Esophagus squamous epithelium (tissue), 5 donors: ENCODE results near the gene TUT4. TPM values are rescaled to one million over a fixed set of nuclear protein-coding genes. Genes with fewer than 3 reads are reported as not detected.

Experiments
- DNase-seq: peaks from one replicate; lab custom pipeline; 2025; lab: John Stamatoyannopoulos, UW
- H3K27ac ChIP-seq, 4 donors: fragments of 200-600 bp; sonication (generic); one replicate each; pipeline ENCODE4 v1.5.1; 2016 to 2019; ENCODE audit warnings: mild to moderate bottlenecking in 1 of 4
- H3K27me3 ChIP-seq, 4 donors: fragments of 200-600 bp; sonication (generic); 1 replicate in 3 of 4; 2 replicates in 1 of 4; pipeline versions ENCODE4 v1.5.1 to v1.6.0; 2017 to 2021; ENCODE audit warnings: antibody characterized with exemption in 1 of 4
- H3K36me3 ChIP-seq, 3 donors: fragments of 200-600 bp; sonication (generic); one replicate each; pipeline ENCODE4 v1.5.1; 2016 to 2019
- H3K4me1 ChIP-seq, 3 donors: fragments of 200-600 bp; sonication (generic); one replicate each; pipeline ENCODE4 v1.5.1; 2017 to 2019
- H3K4me3 ChIP-seq, 4 donors: fragments of 200-600 bp; sonication (generic); 1 replicate in 3 of 4; 2 replicates in 1 of 4; pipeline ENCODE4 v1.5.1; 2016 to 2019; ENCODE audit warnings: mild to moderate bottlenecking in 2 of 4, moderate library complexity in 1 of 4
- H3K9me3 ChIP-seq, 3 donors: fragments of 200-600 bp; sonication (generic); one replicate each; pipeline ENCODE4 v1.5.1; 2016 to 2019
- CTCF ChIP-seq, 6 experiments: fragments of 450-650 bp in 4 of 6; fragments of 200-600 bp in 2 of 6; sonication (generic) in 2 of 6; IDR thresholded peaks; one replicate each; pipeline ENCODE4 v1.5.1; 2016 to 2019; ENCODE audit warnings: antibody characterized with exemption in 6 of 6, mild to moderate bottlenecking in 4 of 6, moderate library complexity in 4 of 6
- POLR2A ChIP-seq, 4 donors: fragments of 450-650 bp; IDR thresholded peaks; one replicate each; pipeline ENCODE4 v1.6.1; 2017; ENCODE audit warnings: antibody characterized with exemption in 4 of 4, mild to moderate bottlenecking in 4 of 4, moderate library complexity in 3 of 4
- WGBS, 2 donors: methylation state at CpG; one replicate each; pipeline ENCODE4 v1.1.5; 2018; 5-methylcytosine and 5-hydroxymethylcytosine counted together
- intact Hi-C: fragments of 100-400 bp; cut with DNase I; formaldehyde crosslinking; loops from one replicate; pipeline ENCODE4 v1.15.0; 2022
- total RNA-seq, 4 donors: library from RNA; depleted of rRNA; stranded (reverse); fragments of >200 nt; gene quantifications; one replicate each; pipeline ENCODE4 v1.1.0, GENCODE V29; 2016
- donor health status: DM: yes; HTN: yes; CAD: no.

The TUT4 gene
- total RNA-seq, 4 donors from 2014 or later = 18.9 to 56.1 (median 26.8) TPM

GRCh38 chr1:52553362-52554266 is 722 bp upstream of the TUT4 start:
- no peaks in the 10 kb centered on the region for H3K36me3 ChIP-seq
- no peaks in the 10 kb centered on the region for H3K9me3 ChIP-seq
- no peaks in the 10 kb centered on the region for H3K27me3 ChIP-seq
- TF ChIP-seq POLR2A (IDR thresholded peaks at IDR 0.05) = peak in 2 of 4 donors; percentile 40 to 54
- TF ChIP-seq CTCF (IDR thresholded peaks at IDR 0.05) = no peak
- 14 to 26% methylated on average over 9 to 17 of the region's 66 CpGs for WGBS, 2 donors
- peak overlapping the region; percentile 92 to 96 (median 94) for H3K27ac ChIP-seq
- H3K4me3 ChIP-seq = peak overlapping the region; percentile 85 to 99 (median 90)
- peak; percentile 39 for DNase-seq
- H3K4me1 ChIP-seq = peaks cover 10 to 43% (median 18%) of the 10 kb centered on the region in 3 donors
- intact Hi-C loops = no loop called here

- Histone ChIP-seq H3K36me3 (no peaks in the 10 kb centered on the region), H3K27me3 (no peaks in the 10 kb centered on the region), H3K4me1 (peaks cover 10 to 47% (median 18%) of the 10 kb centered on the region in 3 donors), H3K27ac (peak overlapping the region; percentile 92 to 96 (median 94)), H3K4me3 (peak overlapping the region; percentile 85 to 99 (median 90)), H3K9me3 (no peaks in the 10 kb centered on the region)
- peak in 1 of 4 donors; percentile 53 for TF ChIP-seq POLR2A (IDR thresholded peaks at IDR 0.05)
- no peak for TF ChIP-seq CTCF (IDR thresholded peaks at IDR 0.05)
- DNase-seq = peak; percentile 8
- 0% methylated on average over 14 of the region's 14 CpGs for WGBS, 2 donors
- intact Hi-C loops = no loop called here
Measured at GRCh38 chr1:52552236-52552504, 722 bp downstream of the TUT4 start.

GRCh38 chr1:52551507-52552235 is 1.2 kb downstream of the TUT4 start:
- peak overlapping the region; percentile 85 to 99 (median 90) for H3K4me3 ChIP-seq
- no peak for DNase-seq
- H3K4me1 ChIP-seq = peaks cover 10 to 44% (median 18%) of the 10 kb centered on the region in 3 donors
- intact Hi-C loops = no loop called here
- no peaks in the 10 kb centered on the region for H3K36me3 ChIP-seq
- peak overlapping the region; percentile 92 to 96 (median 94) for H3K27ac ChIP-seq
- H3K9me3 ChIP-seq = no peaks in the 10 kb centered on the region
- no peaks in the 10 kb centered on the region for H3K27me3 ChIP-seq
- TF ChIP-seq CTCF (IDR thresholded peaks at IDR 0.05) (no peak), POLR2A (IDR thresholded peaks at IDR 0.05) (no peak)
- 4 to 6% methylated on average over 20 of the region's 20 CpGs for WGBS, 2 donors

GRCh38 chr1:52550447-52550846 is 2.4 kb downstream of the TUT4 start:
- Histone ChIP-seq H3K9me3 (no peaks in the 10 kb centered on the region), H3K27ac (no peak overlapping the region), H3K4me1 (peaks cover 10 to 44% (median 18%) of the 10 kb centered on the region in 3 donors), H3K4me3 (no peak overlapping the region), H3K36me3 (no peaks in the 10 kb centered on the region), H3K27me3 (no peaks in the 10 kb centered on the region)
- DNase-seq = no peak
- TF ChIP-seq POLR2A (IDR thresholded peaks at IDR 0.05) (no peak), CTCF (IDR thresholded peaks at IDR 0.05) (no peak)
- intact Hi-C loops = no loop called here
- 73 to 75% methylated on average over 7 of the region's 7 CpGs for WGBS, 2 donors

- intact Hi-C loops = no loop called here
- H3K36me3 ChIP-seq = no peaks in the 10 kb centered on the region
Measured at GRCh38 chr1:52549267-52549666, 3.6 kb downstream of the TUT4 start.

More at GRCh38 chr1:52549267-52549666, 3.6 kb downstream of the TUT4 start:
- Histone ChIP-seq H3K4me3 (no peak overlapping the region), H3K27me3 (no peaks in the 10 kb centered on the region), H3K4me1 (peaks cover 10 to 37% (median 16%) of the 10 kb centered on the region in 3 donors), H3K9me3 (peaks cover 0 to 6% (median 0%) of the 10 kb centered on the region in 3 donors), H3K27ac (no peak overlapping the region)
- no peak for DNase-seq
- no peak for TF ChIP-seq CTCF (IDR thresholded peaks at IDR 0.05)
- no peak for TF ChIP-seq POLR2A (IDR thresholded peaks at IDR 0.05)
